Activated T-helper 1 cell treated with anti-CD3 and anti-CD28 coated beads, Interleukin-12 subunit alpha, Interleukin-12 subunit beta, Interleukin-2, Interleukin-4 antibody, amounts not matched to agents 30 ng/mL and 10 ng/mL and 1 ng/mL, durations not matched to agents 14 hours and 24 hours and 36 hours (primary cell): ENCODE results near the gene GALNT10. TPM values are rescaled to one million over a fixed set of nuclear protein-coding genes. Genes with fewer than 3 reads are reported as not detected.

Experiments used
- DNase-seq: peaks from one replicate; pipeline ENCODE4 v3.0.0; 2021; ENCODE audit warnings: low spot score
- H3K27ac Mint-ChIP-seq: one replicate; pipeline ENCODE4 v1.8.0; 2021; ENCODE audit warnings: mild to moderate bottlenecking, mixed read lengths
- H3K27me3 Mint-ChIP-seq: one replicate; pipeline ENCODE4 v1.8.0; 2022; ENCODE audit warnings: mild to moderate bottlenecking, moderate library complexity, mixed read lengths; ENCODE audit not compliant: insufficient read depth
- H3K36me3 Mint-ChIP-seq: one replicate; pipeline ENCODE4 v1.8.0; 2021; ENCODE audit warnings: low read depth, mixed read lengths
- H3K4me1 Mint-ChIP-seq: one replicate; pipeline ENCODE4 v1.8.0; 2021; ENCODE audit warnings: low read depth, mixed read lengths
- H3K4me3 Mint-ChIP-seq: one replicate; pipeline ENCODE4 v1.8.0; 2021; ENCODE audit warnings: mild to moderate bottlenecking, moderate library complexity, mixed read lengths
- H3K9me3 Mint-ChIP-seq: one replicate; pipeline ENCODE4 v1.8.0; 2021; ENCODE audit warnings: mixed read lengths
- intact Hi-C: fragments of 100-400 bp; cut with micrococcal nuclease; formaldehyde crosslinking; loops from one replicate; pipeline ENCODE4 v1.15.1; 2024
- total RNA-seq: library from RNA; stranded (reverse); gene quantifications from 2 replicates; pipeline ENCODE4 v1.2.3, GENCODE V29; 2022

The GALNT10 gene
- total RNA-seq, 1 donor from 2014 or later: 55.6 TPM

DNA sequence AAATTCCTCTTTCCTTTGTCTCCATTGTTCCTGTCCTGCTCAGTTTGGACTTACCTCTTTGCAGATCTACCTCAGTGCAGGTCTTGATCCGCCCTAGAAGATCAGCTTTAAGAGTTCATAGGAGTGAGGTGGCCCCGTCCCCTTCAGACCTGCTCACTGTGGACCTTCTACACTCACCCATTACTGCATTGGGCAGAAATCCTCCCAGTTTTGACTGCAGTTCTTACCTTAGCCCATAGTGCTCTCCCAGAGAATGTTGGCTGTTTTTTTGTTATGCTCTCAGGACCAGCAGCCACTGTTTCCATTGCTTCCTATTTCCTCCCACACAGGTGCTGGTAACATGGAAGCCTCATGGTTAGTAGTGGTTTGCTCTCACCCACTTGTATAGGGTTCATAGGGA lies 63.3 kb downstream of the GALNT10 start:
- no peak overlapping the region for H3K4me3 Mint-ChIP-seq
- peaks cover 27% of the 10 kb centered on the region for H3K4me1 Mint-ChIP-seq
- H3K36me3 Mint-ChIP-seq: peaks cover 33% of the 10 kb centered on the region
- intact Hi-C loops: no loop called here
- no peak overlapping the region for H3K27ac Mint-ChIP-seq
- peaks cover 10% of the 10 kb centered on the region for H3K9me3 Mint-ChIP-seq
- H3K27me3 Mint-ChIP-seq: no peaks in the 10 kb centered on the region
- no peak for DNase-seq

GRCh38 chr5:154254896-154255295 lies 64.4 kb downstream of the GALNT10 start:
- no peak for DNase-seq
- no peak overlapping the region for H3K4me3 Mint-ChIP-seq
- intact Hi-C loops: no loop called here
- peaks cover 27% of the 10 kb centered on the region for H3K4me1 Mint-ChIP-seq
- H3K27ac Mint-ChIP-seq: no peak overlapping the region
- H3K9me3 Mint-ChIP-seq: peaks cover 10% of the 10 kb centered on the region
- peaks cover 37% of the 10 kb centered on the region for H3K36me3 Mint-ChIP-seq
- H3K27me3 Mint-ChIP-seq: no peaks in the 10 kb centered on the region

GRCh38 chr5:154257046-154257445 lies 66.5 kb downstream of the GALNT10 start:
- DNase-seq: no peak
- Mint-ChIP-seq H3K27me3 (no peaks in the 10 kb centered on the region), H3K27ac (no peak overlapping the region), H3K4me3 (no peak overlapping the region), H3K36me3 (peaks cover 37% of the 10 kb centered on the region), H3K9me3 (peaks cover 10% of the 10 kb centered on the region), H3K4me1 (peaks cover 27% of the 10 kb centered on the region)
- intact Hi-C loops: no loop called here

GRCh38 chr5:154258531-154259217 lies 68.1 kb downstream of the GALNT10 start:
- no peak overlapping the region for H3K4me3 Mint-ChIP-seq
- peaks cover 16% of the 10 kb centered on the region for H3K4me1 Mint-ChIP-seq
- H3K27me3 Mint-ChIP-seq: no peaks in the 10 kb centered on the region
- intact Hi-C loops: no loop called here
- peaks cover 36% of the 10 kb centered on the region for H3K36me3 Mint-ChIP-seq
- H3K9me3 Mint-ChIP-seq: peaks cover 5% of the 10 kb centered on the region
- no peak overlapping the region for H3K27ac Mint-ChIP-seq
- DNase-seq: no peak

DNA sequence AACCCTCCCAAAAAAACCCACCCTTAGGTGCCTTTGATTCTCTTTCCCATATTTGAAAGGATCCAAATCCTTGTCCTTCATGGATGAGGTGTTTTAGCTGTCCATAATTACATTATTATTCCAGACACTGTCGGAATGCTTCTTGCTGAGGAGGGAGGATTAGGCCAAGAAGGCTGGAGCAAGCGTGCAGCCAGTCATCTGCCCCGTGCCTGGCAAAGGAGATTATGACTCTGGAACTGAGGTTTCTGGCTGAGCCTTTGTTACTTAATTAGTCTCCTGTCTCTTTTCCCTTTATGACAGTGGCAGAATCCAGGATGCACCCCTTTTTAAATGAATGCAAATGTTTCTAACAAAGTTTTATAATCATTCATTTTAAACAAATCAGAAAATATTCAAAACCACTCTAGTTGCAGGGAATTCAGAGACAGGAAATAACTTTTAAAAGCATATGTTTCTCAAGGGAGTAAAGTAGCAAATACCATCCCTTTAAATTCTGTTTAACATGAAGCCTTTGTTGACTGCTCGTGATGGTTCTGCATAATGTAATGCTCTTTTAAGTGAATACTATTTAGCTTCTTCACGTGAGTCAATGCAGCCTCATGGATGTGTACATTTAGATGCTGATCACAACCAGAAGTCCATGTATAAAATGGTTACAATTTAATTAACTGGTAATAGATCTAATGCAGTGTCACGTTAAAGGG lies 69.8 kb downstream of the GALNT10 start:
- no peak for DNase-seq
- Mint-ChIP-seq H3K9me3 (no peaks in the 10 kb centered on the region), H3K27ac (no peak overlapping the region)

GRCh38 chr5:154262342-154262741 lies 71.8 kb downstream of the GALNT10 start:
- Mint-ChIP-seq H3K4me1 (peaks cover 9% of the 10 kb centered on the region), H3K27ac (no peak overlapping the region), H3K4me3 (no peak overlapping the region), H3K36me3 (peaks cover 14% of the 10 kb centered on the region), H3K27me3 (no peaks in the 10 kb centered on the region), H3K9me3 (no peaks in the 10 kb centered on the region)
- intact Hi-C loops: no loop called here
- DNase-seq: no peak

More for the DNA sequence above, 69.8 kb downstream of the GALNT10 start:
- intact Hi-C loops: no loop called here
- no peak overlapping the region for H3K4me3 Mint-ChIP-seq
- no peaks in the 10 kb centered on the region for H3K27me3 Mint-ChIP-seq
- peaks cover 8% of the 10 kb centered on the region for H3K4me1 Mint-ChIP-seq
- H3K36me3 Mint-ChIP-seq: peaks cover 23% of the 10 kb centered on the region

- peaks cover 15% of the 10 kb centered on the region for H3K36me3 Mint-ChIP-seq
- no peak overlapping the region for H3K4me3 Mint-ChIP-seq
- H3K27me3 Mint-ChIP-seq: no peaks in the 10 kb centered on the region
- no peak overlapping the region for H3K27ac Mint-ChIP-seq
- H3K4me1 Mint-ChIP-seq: peaks cover 15% of the 10 kb centered on the region
- intact Hi-C loops: no loop called here
- no peak for DNase-seq
- no peaks in the 10 kb centered on the region for H3K9me3 Mint-ChIP-seq
These were observed 74.1 kb downstream of the GALNT10 start for GRCh38 chr5:154264549-154265196.

GRCh38 chr5:154265197-154265773 lies 74.8 kb downstream of the GALNT10 start:
- Mint-ChIP-seq H3K9me3 (no peaks in the 10 kb centered on the region), H3K27ac (no peak overlapping the region), H3K4me3 (no peak overlapping the region), H3K4me1 (peaks cover 15% of the 10 kb centered on the region), H3K27me3 (no peaks in the 10 kb centered on the region), H3K36me3 (peaks cover 15% of the 10 kb centered on the region)
- no peak for DNase-seq
- intact Hi-C loops: no loop called here

DNA sequence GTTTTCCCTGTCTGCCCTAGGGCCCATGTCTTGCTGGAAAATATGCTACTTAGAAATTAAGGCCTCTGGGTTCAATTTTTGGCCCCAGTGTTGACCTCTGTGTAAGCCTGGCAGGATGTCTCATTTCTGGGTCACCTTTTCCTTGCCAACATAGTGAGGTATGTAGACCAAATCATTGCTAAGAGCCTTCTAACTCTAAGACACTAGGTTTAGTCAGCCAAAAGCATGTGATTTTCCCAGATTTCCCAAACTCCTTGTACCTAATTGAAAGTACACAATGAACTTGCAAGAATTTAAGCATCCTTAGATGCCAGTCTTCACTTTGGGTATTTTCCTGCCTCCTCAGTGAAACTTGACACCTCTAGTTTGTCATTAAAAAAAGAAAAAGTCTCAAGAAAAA lies 77.0 kb downstream of the GALNT10 start:
- peaks cover 9% of the 10 kb centered on the region for H3K36me3 Mint-ChIP-seq
- intact Hi-C loops: no loop called here
- no peak overlapping the region for H3K27ac Mint-ChIP-seq
- peaks cover 26% of the 10 kb centered on the region for H3K4me1 Mint-ChIP-seq
- no peaks in the 10 kb centered on the region for H3K9me3 Mint-ChIP-seq
- no peak overlapping the region for H3K4me3 Mint-ChIP-seq
- DNase-seq: no peak
- no peaks in the 10 kb centered on the region for H3K27me3 Mint-ChIP-seq

GRCh38 chr5:154268073-154268472 lies 77.5 kb downstream of the GALNT10 start:
- no peak overlapping the region for H3K27ac Mint-ChIP-seq
- H3K9me3 Mint-ChIP-seq: no peaks in the 10 kb centered on the region
- H3K4me3 Mint-ChIP-seq: no peak overlapping the region

GRCh38 chr5:154269414-154269813 lies 78.9 kb downstream of the GALNT10 start:
- no peak for DNase-seq
- Mint-ChIP-seq H3K9me3 (no peaks in the 10 kb centered on the region), H3K27ac (no peak overlapping the region), H3K27me3 (no peaks in the 10 kb centered on the region), H3K36me3 (peaks cover 4% of the 10 kb centered on the region), H3K4me1 (peaks cover 45% of the 10 kb centered on the region), H3K4me3 (no peak overlapping the region)
- intact Hi-C loops: no loop called here

More at GRCh38 chr5:154268073-154268472, 77.5 kb downstream of the GALNT10 start:
- intact Hi-C loops: no loop called here
- Mint-ChIP-seq H3K27me3 (no peaks in the 10 kb centered on the region), H3K4me1 (peaks cover 32% of the 10 kb centered on the region), H3K36me3 (peaks cover 6% of the 10 kb centered on the region)
- DNase-seq: no peak

GRCh38 chr5:154271466-154271865 lies 80.9 kb downstream of the GALNT10 start:
- Mint-ChIP-seq H3K27ac (peak overlapping the region; percentile 21), H3K4me1 (peaks cover 54% of the 10 kb centered on the region), H3K36me3 (peaks cover 11% of the 10 kb centered on the region), H3K4me3 (peak overlapping the region; percentile 5), H3K27me3 (no peaks in the 10 kb centered on the region), H3K9me3 (no peaks in the 10 kb centered on the region)
- intact Hi-C loops: loop anchor here (10.0 kb wide), 1 partner anchor 173 kb away; the partner anchor contains the start of gene SAP30L
- DNase-seq: no peak
